Neural crest cell (in vitro differentiated cells): ENCODE data around the gene TMTC1. TPM values are rescaled to one million over a fixed set of nuclear protein-coding genes. Genes with fewer than 3 reads are reported as not detected.

Source experiments
- DNase-seq: peaks from one replicate; pipeline ENCODE4 v3.0.0; 2021; ENCODE audit warnings: low read depth, mixed read lengths, low spot score
- H3K27ac Mint-ChIP-seq: one replicate; pipeline ENCODE4 v1.8.0; 2021; ENCODE audit warnings: mild to moderate bottlenecking, mixed read lengths; ENCODE audit not compliant: unreplicated experiment
- H3K27me3 Mint-ChIP-seq: 2 replicates; pipeline ENCODE4 v1.8.0; 2021; ENCODE audit warnings: low read depth, mild to moderate bottlenecking, mixed read lengths
- H3K36me3 Mint-ChIP-seq: 2 replicates; pipeline ENCODE4 v1.8.0; 2021; ENCODE audit warnings: low read depth, mild to moderate bottlenecking, mixed read lengths
- H3K4me1 Mint-ChIP-seq: 2 replicates; pipeline ENCODE4 v1.8.0; 2021; ENCODE audit warnings: mixed read lengths
- H3K4me3 Mint-ChIP-seq: one replicate; pipeline ENCODE4 v1.8.0; 2021; ENCODE audit warnings: mild to moderate bottlenecking, mixed read lengths
- H3K9me3 Mint-ChIP-seq: 2 replicates; pipeline ENCODE4 v1.8.0; 2021; ENCODE audit warnings: mixed read lengths
- CTCF ChIP-seq: fragments of 200-600 bp; sonication (generic); conservative IDR thresholded peaks from 2 replicates; pipeline ENCODE4 v1.5.0; 2021; ENCODE audit warnings: antibody characterized with exemption, mild to moderate bottlenecking
- total RNA-seq: library from RNA; stranded (reverse); gene quantifications from 2 replicates; pipeline ENCODE4 v1.2.1, GENCODE V29; 2021

TMTC1 gene
- total RNA-seq, 1 donor from 2014 or later: 13.1 TPM

GRCh38 chr12:29733060-29733459 lies 50.7 kb downstream of the TMTC1 start:
- H3K9me3 Mint-ChIP-seq: no peaks in the 10 kb centered on the region
- no peak overlapping the region for H3K27ac Mint-ChIP-seq
- no peaks in the 10 kb centered on the region for H3K36me3 Mint-ChIP-seq
- no peak for TF ChIP-seq CTCF
- no peak overlapping the region for H3K4me3 Mint-ChIP-seq
- no peaks in the 10 kb centered on the region for H3K4me1 Mint-ChIP-seq
- H3K27me3 Mint-ChIP-seq: no peaks in the 10 kb centered on the region
- no peak for DNase-seq

GRCh38 chr12:29732593-29732992 lies 51.1 kb downstream of the TMTC1 start:
- DNase-seq: no peak
- Mint-ChIP-seq H3K27me3 (no peaks in the 10 kb centered on the region), H3K4me1 (no peaks in the 10 kb centered on the region), H3K9me3 (no peaks in the 10 kb centered on the region), H3K36me3 (no peaks in the 10 kb centered on the region), H3K4me3 (no peak overlapping the region), H3K27ac (no peak overlapping the region)
- TF ChIP-seq CTCF: no peak

- no peak for TF ChIP-seq CTCF
Measured at GRCh38 chr12:29732191-29732590, 51.6 kb downstream of the TMTC1 start.

GRCh38 chr12:29731591-29731990 lies 52.2 kb downstream of the TMTC1 start:
- no peak overlapping the region for H3K27ac Mint-ChIP-seq
- no peak for TF ChIP-seq CTCF

More at GRCh38 chr12:29732191-29732590, 51.6 kb downstream of the TMTC1 start:
- no peaks in the 10 kb centered on the region for H3K36me3 Mint-ChIP-seq
- H3K27ac Mint-ChIP-seq: no peak overlapping the region
- no peaks in the 10 kb centered on the region for H3K9me3 Mint-ChIP-seq
- no peak overlapping the region for H3K4me3 Mint-ChIP-seq
- H3K27me3 Mint-ChIP-seq: no peaks in the 10 kb centered on the region
- no peaks in the 10 kb centered on the region for H3K4me1 Mint-ChIP-seq
- no peak for DNase-seq

GRCh38 chr12:29730481-29730880 lies 53.3 kb downstream of the TMTC1 start:
- Mint-ChIP-seq H3K9me3 (no peaks in the 10 kb centered on the region), H3K4me1 (peaks cover 16% of the 10 kb centered on the region), H3K36me3 (no peaks in the 10 kb centered on the region), H3K27me3 (no peaks in the 10 kb centered on the region), H3K27ac (no peak overlapping the region), H3K4me3 (no peak overlapping the region)
- no peak for TF ChIP-seq CTCF
- DNase-seq: no peak

More at GRCh38 chr12:29731591-29731990, 52.2 kb downstream of the TMTC1 start:
- Mint-ChIP-seq H3K36me3 (no peaks in the 10 kb centered on the region), H3K4me1 (peaks cover 4% of the 10 kb centered on the region), H3K4me3 (no peak overlapping the region), H3K9me3 (no peaks in the 10 kb centered on the region), H3K27me3 (no peaks in the 10 kb centered on the region)
- no peak for DNase-seq

- H3K4me3 Mint-ChIP-seq: no peak overlapping the region
- DNase-seq: no peak
- no peak overlapping the region for H3K27ac Mint-ChIP-seq
- no peaks in the 10 kb centered on the region for H3K9me3 Mint-ChIP-seq
- H3K27me3 Mint-ChIP-seq: no peaks in the 10 kb centered on the region
- H3K36me3 Mint-ChIP-seq: no peaks in the 10 kb centered on the region
- TF ChIP-seq CTCF: no peak
- H3K4me1 Mint-ChIP-seq: peaks cover 20% of the 10 kb centered on the region
Measured at GRCh38 chr12:29728030-29728429, 55.7 kb downstream of the TMTC1 start.
